CD14-positive monocyte (primary cell): ENCODE results near the gene KCNN3. TPM values are rescaled to one million over a fixed set of nuclear protein-coding genes. Genes with fewer than 3 reads are reported as not detected.

ENCODE experiments used
- DNase-seq, 3 donors: peaks; one replicate each; pipeline ENCODE4 v3.0.0-alpha.2; 2011 to 2022
- H2AFZ ChIP-seq: 2 replicates; pipeline ENCODE4 v1.6.0; 2012; ENCODE audit warnings: mild to moderate bottlenecking, low read depth, low read length, inconsistent platforms; ENCODE audit not compliant: insufficient read depth, poor library complexity, severe bottlenecking
- H3K27ac ChIP-seq, 2 donors: 1 replicate in 1 of 2; 2 replicates in 1 of 2; pipeline ENCODE4 v1.5.1; 2012 to 2013; ENCODE audit warnings: low read length in 2 of 2, control low read depth in 1 of 2, inconsistent platforms in 1 of 2, low read depth in 1 of 2, mild to moderate bottlenecking in 1 of 2
- H3K27me3 ChIP-seq, 2 donors: one replicate each; pipeline versions ENCODE4 v1.6.0 to v1.6.1; 2011 to 2013; ENCODE audit warnings: low read length in 2 of 2; ENCODE audit not compliant: control insufficient read depth in 2 of 2, insufficient read depth in 2 of 2
- H3K36me3 ChIP-seq, 2 donors: replicated peaks in 1 of 2; 1 replicate in 1 of 2; 2 replicates in 1 of 2; pipeline versions ENCODE4 v1.5.1 to v1.6.1; 2012 to 2013; ENCODE audit warnings: low read length in 2 of 2, control low read depth in 1 of 2, inconsistent platforms in 1 of 2, mild to moderate bottlenecking in 1 of 2; ENCODE audit not compliant: insufficient read depth in 2 of 2, control insufficient read depth in 1 of 2
- H3K4me1 ChIP-seq, 2 donors: 1 replicate in 1 of 2; 2 replicates in 1 of 2; pipeline versions ENCODE4 v1.5.1 to v1.6.1; 2012 to 2013; ENCODE audit warnings: low read length in 2 of 2, control low read depth in 1 of 2, inconsistent platforms in 1 of 2, mild to moderate bottlenecking in 1 of 2, moderate library complexity in 1 of 2; ENCODE audit not compliant: insufficient read depth in 2 of 2, control insufficient read depth in 1 of 2
- H3K4me2 ChIP-seq: replicated peaks from 2 replicates; pipeline ENCODE3; 2012; ENCODE audit warnings: low read length, moderate library complexity, mild to moderate bottlenecking; ENCODE audit not compliant: poor library complexity, severe bottlenecking; ENCODE audit errors: extremely low read depth
- H3K4me3 ChIP-seq, 3 experiments: fragments of 200-600 bp in 1 of 3; sonication (generic) in 1 of 3; replicated peaks in 1 of 3; 1 replicate in 2 of 3; 2 replicates in 1 of 3; pipeline ENCODE4 v1.5.1; 2011 to 2013; ENCODE audit warnings: low read length in 3 of 3, mild to moderate bottlenecking in 3 of 3, control low read depth in 2 of 3, low read depth in 2 of 3, inconsistent platforms in 1 of 3, moderate library complexity in 1 of 3
- H3K79me2 ChIP-seq: 2 replicates; pipeline ENCODE4 v1.6.0; 2012; ENCODE audit warnings: mild to moderate bottlenecking, control low read depth, inconsistent platforms, low read length, moderate library complexity; ENCODE audit not compliant: insufficient read depth
- H3K9ac ChIP-seq: 2 replicates; pipeline ENCODE4 v1.6.0; 2017; ENCODE audit warnings: low read length, mild to moderate bottlenecking; ENCODE audit not compliant: insufficient read depth, poor library complexity, severe bottlenecking
- H3K9me3 ChIP-seq, 2 donors: replicated peaks in 1 of 2; 1 replicate in 1 of 2; 2 replicates in 1 of 2; pipeline versions ENCODE4 v1.5.1 to v1.6.1; 2012 to 2013; ENCODE audit warnings: low read length in 2 of 2, control low read depth in 1 of 2; ENCODE audit not compliant: control insufficient read depth in 1 of 2, insufficient read depth in 1 of 2
- H4K20me1 ChIP-seq: 2 replicates; pipeline ENCODE4 v1.6.0; 2012; ENCODE audit warnings: mild to moderate bottlenecking, low read length, control low read depth, moderate library complexity; ENCODE audit not compliant: insufficient read depth
- H3K27ac Mint-ChIP-seq, 7 donors: one replicate each; pipeline ENCODE4 v1.8.0; 2020; ENCODE audit warnings: mild to moderate bottlenecking in 7 of 7, mixed read lengths in 7 of 7, moderate library complexity in 6 of 7, inconsistent platforms in 2 of 7
- H3K27me3 Mint-ChIP-seq, 3 donors: one replicate each; pipeline ENCODE4 v1.8.0; 2021 to 2022; ENCODE audit warnings: low read depth in 3 of 3, mild to moderate bottlenecking in 3 of 3, mixed read lengths in 3 of 3, moderate library complexity in 3 of 3, inconsistent platforms in 1 of 3
- H3K36me3 Mint-ChIP-seq, 2 donors: one replicate each; pipeline ENCODE4 v1.8.0; 2020; ENCODE audit warnings: mixed read lengths in 2 of 2, inconsistent platforms in 1 of 2, mild to moderate bottlenecking in 1 of 2
- H3K4me1 Mint-ChIP-seq: one replicate; pipeline ENCODE4 v1.8.0; 2020; ENCODE audit warnings: mild to moderate bottlenecking, mixed read lengths
- H3K4me3 Mint-ChIP-seq, 2 donors: one replicate each; pipeline ENCODE4 v1.8.0; 2020; ENCODE audit warnings: mild to moderate bottlenecking in 2 of 2, mixed read lengths in 2 of 2, moderate library complexity in 1 of 2
- H3K9me3 Mint-ChIP-seq, 7 donors: one replicate each; pipeline ENCODE4 v1.8.0; 2020 to 2022; ENCODE audit warnings: mixed read lengths in 7 of 7, mild to moderate bottlenecking in 6 of 7, moderate library complexity in 6 of 7, inconsistent platforms in 2 of 7
- WGBS: methylation state at CpG from one replicate; pipeline ENCODE4 v1.1.5; 2013; ENCODE audit warnings: missing lambda C conversion rate; ENCODE audit not compliant: insufficient coverage; 5-methylcytosine and 5-hydroxymethylcytosine counted together
- intact Hi-C, 2 donors: fragments of 100-400 bp; cut with micrococcal nuclease; formaldehyde crosslinking; loops; one replicate each; pipeline versions ENCODE4 v1.15.0 to v1.15.1; 2023
- polyA plus RNA-seq, 3 donors: library from polyadenylated mRNA; depleted of rRNA in 1 of 3; unstranded in 2 of 3; stranded (reverse) in 1 of 3; fragments of 300-500 nt in 2 of 3; fragments of >200 nt in 1 of 3; fragmentation: Illumina TruSeq in 2 of 3; gene quantifications; 1 replicate in 2 of 3; 2 replicates in 1 of 3; pipeline ENCODE4 v1.2.3, GENCODE V29; 2012 to 2021
- TF ChIP-seq, protein P1 (sequence below): fragments of 200-600 bp; IDR thresholded peaks from one replicate; pipeline ENCODE4 v1.8.0; 2022; ENCODE audit warnings: antibody characterized with exemption, mild to moderate bottlenecking

The KCNN3 gene
- polyA plus RNA-seq, 3 donors, result not detected

DNA sequence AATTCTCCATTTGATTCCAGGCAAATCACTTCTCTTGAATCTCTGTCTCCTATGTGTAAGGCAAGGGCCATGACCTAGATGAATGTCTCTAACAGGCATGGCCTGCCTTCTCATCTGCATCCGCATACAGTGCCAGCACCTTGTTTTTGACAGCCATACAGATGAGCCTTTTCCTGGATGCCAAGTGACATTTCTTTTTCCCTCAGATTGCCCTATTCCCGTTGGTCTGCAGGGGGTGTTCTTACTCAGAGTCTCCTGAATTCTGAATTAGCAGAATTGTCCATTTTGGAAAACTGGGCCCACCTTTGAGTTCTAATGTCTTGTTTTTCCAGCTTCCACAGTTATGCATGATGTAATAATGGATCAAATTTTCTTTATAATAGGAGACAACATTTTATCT, 174.1 kb downstream of the KCNN3 start:
- Histone ChIP-seq H3K27me3 (peaks cover 0 to 3% of the 10 kb centered on the region in 2 donors), H4K20me1 (no peaks in the 10 kb centered on the region), H2AFZ (no peak overlapping the region), H3K79me2 (no peaks in the 10 kb centered on the region), H3K9me3 (no peaks in the 10 kb centered on the region), H3K4me3 (no peak overlapping the region), H3K36me3 (no peaks in the 10 kb centered on the region), H3K4me2 (no peak overlapping the region), H3K27ac (no peak overlapping the region), H3K9ac (no peak overlapping the region), H3K4me1 (peaks cover 15 to 25% of the 10 kb centered on the region in 2 donors)
- Mint-ChIP-seq H3K4me1 (peaks cover 21% of the 10 kb centered on the region), H3K9me3 (no peaks in the 10 kb centered on the region), H3K27ac (no peak overlapping the region), H3K4me3 (no peak overlapping the region), H3K36me3 (no peaks in the 10 kb centered on the region), H3K27me3 (peaks cover 0 to 10% (median 4%) of the 10 kb centered on the region in 3 donors)
- intact Hi-C loops, result loop anchor here in 1 of 2 donors (10.0 kb wide), 1 partner anchor 59 kb away; no protein-coding TSS in a partner anchor
- DNase-seq, result no peak
- WGBS, result 100% methylated on average over 1 of the region's 2 CpGs
- TF ChIP-seq, protein P1, sequence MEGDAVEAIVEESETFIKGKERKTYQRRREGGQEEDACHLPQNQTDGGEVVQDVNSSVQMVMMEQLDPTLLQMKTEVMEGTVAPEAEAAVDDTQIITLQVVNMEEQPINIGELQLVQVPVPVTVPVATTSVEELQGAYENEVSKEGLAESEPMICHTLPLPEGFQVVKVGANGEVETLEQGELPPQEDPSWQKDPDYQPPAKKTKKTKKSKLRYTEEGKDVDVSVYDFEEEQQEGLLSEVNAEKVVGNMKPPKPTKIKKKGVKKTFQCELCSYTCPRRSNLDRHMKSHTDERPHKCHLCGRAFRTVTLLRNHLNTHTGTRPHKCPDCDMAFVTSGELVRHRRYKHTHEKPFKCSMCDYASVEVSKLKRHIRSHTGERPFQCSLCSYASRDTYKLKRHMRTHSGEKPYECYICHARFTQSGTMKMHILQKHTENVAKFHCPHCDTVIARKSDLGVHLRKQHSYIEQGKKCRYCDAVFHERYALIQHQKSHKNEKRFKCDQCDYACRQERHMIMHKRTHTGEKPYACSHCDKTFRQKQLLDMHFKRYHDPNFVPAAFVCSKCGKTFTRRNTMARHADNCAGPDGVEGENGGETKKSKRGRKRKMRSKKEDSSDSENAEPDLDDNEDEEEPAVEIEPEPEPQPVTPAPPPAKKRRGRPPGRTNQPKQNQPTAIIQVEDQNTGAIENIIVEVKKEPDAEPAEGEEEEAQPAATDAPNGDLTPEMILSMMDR, result peak; percentile 17

DNA sequence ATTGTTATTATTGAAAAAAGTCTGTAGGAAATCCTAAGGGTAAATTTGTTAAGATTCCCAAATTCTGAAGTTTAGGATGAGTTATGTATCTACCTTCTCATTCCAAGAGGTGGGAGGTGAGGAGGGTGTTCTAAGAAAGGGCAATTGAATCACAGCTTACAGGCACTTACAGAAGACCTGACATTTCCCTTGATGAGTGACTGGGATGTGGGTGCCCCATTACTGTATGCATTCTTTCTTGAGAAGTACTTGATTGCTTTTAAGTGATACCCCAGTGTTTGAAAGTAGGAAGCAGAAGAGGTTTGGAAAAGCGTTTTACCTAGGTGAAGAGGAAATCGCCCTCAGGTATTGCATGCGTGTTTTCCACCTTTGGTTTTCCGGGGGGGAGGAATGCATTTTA, 175.1 kb downstream of the KCNN3 start:
- no peaks in the 10 kb centered on the region for H4K20me1 ChIP-seq
- no peak overlapping the region for H3K4me3 ChIP-seq
- H3K27me3 ChIP-seq, result peaks cover 0 to 3% of the 10 kb centered on the region in 2 donors
- no CpG with 5 or more reads among the region's 4 CpGs for WGBS
- intact Hi-C loops, result loop anchor here in 1 of 2 donors (10.0 kb wide), 1 partner anchor 60 kb away; no protein-coding TSS in a partner anchor
- no peak overlapping the region for H2AFZ ChIP-seq
- H3K36me3 Mint-ChIP-seq, result no peaks in the 10 kb centered on the region
- H3K9ac ChIP-seq, result no peak overlapping the region
- no peaks in the 10 kb centered on the region for H3K36me3 ChIP-seq
- H3K4me1 ChIP-seq, result peaks cover 15 to 25% of the 10 kb centered on the region in 2 donors
- peaks cover 0 to 12% (median 4%) of the 10 kb centered on the region in 3 donors for H3K27me3 Mint-ChIP-seq
- H3K9me3 ChIP-seq, result no peaks in the 10 kb centered on the region
- H3K79me2 ChIP-seq, result no peaks in the 10 kb centered on the region
- H3K4me3 Mint-ChIP-seq, result no peak overlapping the region
- no peaks in the 10 kb centered on the region for H3K9me3 Mint-ChIP-seq
- no peak for DNase-seq
- H3K4me1 Mint-ChIP-seq, result peaks cover 21% of the 10 kb centered on the region
- no peak overlapping the region for H3K4me2 ChIP-seq
- H3K27ac Mint-ChIP-seq, result no peak overlapping the region
- TF ChIP-seq, protein P1, result no peak
- H3K27ac ChIP-seq, result no peak overlapping the region
